ENCODE measurements around the gene EIF4EBP2.

GRCh38 chr10:70461397-70462348, 57.7 kb downstream of the EIF4EBP2 start:
- TF ChIP-seq EZH2 (IDR thresholded peaks at IDR 0.05; ENCODE audit: low read length) (no peak), CTCF (optimal IDR thresholded peaks at IDR 0.05 in 1 of 3, IDR thresholded peaks at IDR 0.05 in 1 of 3, conservative IDR thresholded peaks at IDR 0.05 in 1 of 3; ENCODE audit: extremely low read depth in 1 of 3, insufficient read depth in 2 of 3, low read length in 3 of 3) (peak; percentile 85 to 97 (median 86))
